ENCODE measurements around the gene EVPLL.
A peak's percentile ranks its signal among the peaks of the same experiment; 100 is the strongest.
"Not testable (repeated sequence)": the region's sequence is repeated elsewhere in the genome, so short reads cannot be mapped to it uniquely, and the experiment has no call there.

Gene EVPLL

GRCh38 chr17:18377437-18378204 lies at the start of gene EVPLL:
Gene EVPLL (plus strand): TSS chr17:18377778. CDS start chr17:18380938, 3,160 bp downstream.
- DNase-seq, result no peak

- no peak for DNase-seq
Measured at GRCh38 chr17:18328643-18329204, 48.9 kb upstream of the EVPLL start.

- DNase-seq, result no peak
Measured at GRCh38 chr17:18331879-18332278, 45.7 kb upstream of the EVPLL start.

GRCh38 chr17:18332909-18333489 lies 44.6 kb upstream of the EVPLL start:
- DNase-seq, result no peak

GRCh38 chr17:18338158-18338557 lies 39.4 kb upstream of the EVPLL start:
- not testable (repeated sequence) for DNase-seq

- no peak for DNase-seq
Measured at GRCh38 chr17:18339933-18340332, 37.6 kb upstream of the EVPLL start.

GRCh38 chr17:18344021-18344420 lies 33.6 kb upstream of the EVPLL start:
- no peak for DNase-seq

- DNase-seq, result no peak
Measured at GRCh38 chr17:18353541-18353940, 24.0 kb upstream of the EVPLL start.

GRCh38 chr17:18356624-18357023 lies 21.0 kb upstream of the EVPLL start:
- DNase-seq, result no peak

- no peak for DNase-seq
Measured at GRCh38 chr17:18360518-18360917, 17.1 kb upstream of the EVPLL start.

- DNase-seq, result no peak
Measured at GRCh38 chr17:18361837-18362697, 15.5 kb upstream of the EVPLL start.

- no peak for DNase-seq
Measured at GRCh38 chr17:18362698-18363100, 14.9 kb upstream of the EVPLL start.

- peak; percentile 86 for DNase-seq
Measured at GRCh38 chr17:18363101-18364049, 14.2 kb upstream of the EVPLL start, which contains the start of gene SHMT1. Gene SHMT1 (minus strand): TSS chr17:18363550. CDS start chr17:18355981, 7,569 bp downstream.

- DNase-seq, result no peak
Measured at GRCh38 chr17:18364166-18364565, 13.4 kb upstream of the EVPLL start.

- DNase-seq, result no peak
Measured at GRCh38 chr17:18368946-18369345, 8.6 kb upstream of the EVPLL start.

GRCh38 chr17:18370761-18371160 lies 6.8 kb upstream of the EVPLL start:
- DNase-seq, result no peak

- no peak for DNase-seq
Measured at GRCh38 chr17:18371455-18371854, 6.1 kb upstream of the EVPLL start.

GRCh38 chr17:18373181-18373580 lies 4.4 kb upstream of the EVPLL start:
- not testable (repeated sequence) for DNase-seq

- no peak for DNase-seq
Measured at GRCh38 chr17:18374216-18374615, 3.4 kb upstream of the EVPLL start.

GRCh38 chr17:18378205-18378505 lies 577 bp downstream of the EVPLL start:
- no peak for DNase-seq

- not testable (repeated sequence) for DNase-seq
Measured at GRCh38 chr17:18378614-18379013, 1.0 kb downstream of the EVPLL start.

All from fibroblast of skin of right biceps (primary cell).